ENCODE data around the gene TRABD2A.
A peak's percentile ranks its signal among the peaks of the same experiment; 100 is the strongest.

TRABD2A gene

DNA sequence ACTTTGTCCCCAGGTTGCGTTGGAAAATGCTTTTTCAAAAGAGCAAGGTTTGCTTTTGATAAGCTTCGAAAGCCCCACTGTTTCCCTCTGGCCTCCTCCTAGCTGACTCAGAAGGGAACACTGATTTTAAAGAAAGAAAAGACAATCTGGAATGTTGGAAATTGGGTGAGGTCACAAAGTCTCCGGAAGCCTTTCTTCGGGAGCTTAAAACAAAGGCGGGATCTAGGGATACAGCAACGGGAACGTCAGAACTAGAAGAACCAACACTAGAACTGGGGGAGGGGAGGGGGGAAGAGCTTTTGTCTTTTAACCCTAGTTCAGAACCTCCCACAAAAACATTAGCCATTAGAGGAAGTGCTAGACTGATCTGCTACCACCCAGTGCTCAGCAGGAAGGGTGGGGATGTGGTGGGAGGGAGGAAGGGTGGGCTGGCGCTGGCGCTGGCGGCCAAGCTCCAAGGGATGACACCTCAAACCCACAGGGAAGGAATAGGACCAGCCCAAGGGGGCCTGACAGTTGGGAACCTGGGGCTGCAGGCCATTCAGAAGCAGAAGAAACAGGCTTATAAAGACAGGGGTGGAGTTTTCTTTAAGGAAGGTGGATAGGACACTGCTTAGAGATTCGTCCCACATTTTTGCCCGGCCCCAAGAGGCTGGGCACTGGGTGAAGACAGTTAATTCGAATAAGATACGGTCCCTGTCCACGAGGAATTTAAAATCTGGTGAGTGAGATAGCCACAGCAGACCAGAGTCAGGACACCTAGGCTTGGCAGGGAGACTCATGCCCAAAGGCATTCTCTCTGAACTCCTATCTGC is 26.2 kb upstream of the TRABD2A start:
- H3K4me3 ChIP-seq (ENCODE audit: low read depth, low read length), result peak overlapping the region; percentile 94
- DNase-seq (ENCODE audit: low read depth), result peak; percentile 83
- TF ChIP-seq, protein P1, sequence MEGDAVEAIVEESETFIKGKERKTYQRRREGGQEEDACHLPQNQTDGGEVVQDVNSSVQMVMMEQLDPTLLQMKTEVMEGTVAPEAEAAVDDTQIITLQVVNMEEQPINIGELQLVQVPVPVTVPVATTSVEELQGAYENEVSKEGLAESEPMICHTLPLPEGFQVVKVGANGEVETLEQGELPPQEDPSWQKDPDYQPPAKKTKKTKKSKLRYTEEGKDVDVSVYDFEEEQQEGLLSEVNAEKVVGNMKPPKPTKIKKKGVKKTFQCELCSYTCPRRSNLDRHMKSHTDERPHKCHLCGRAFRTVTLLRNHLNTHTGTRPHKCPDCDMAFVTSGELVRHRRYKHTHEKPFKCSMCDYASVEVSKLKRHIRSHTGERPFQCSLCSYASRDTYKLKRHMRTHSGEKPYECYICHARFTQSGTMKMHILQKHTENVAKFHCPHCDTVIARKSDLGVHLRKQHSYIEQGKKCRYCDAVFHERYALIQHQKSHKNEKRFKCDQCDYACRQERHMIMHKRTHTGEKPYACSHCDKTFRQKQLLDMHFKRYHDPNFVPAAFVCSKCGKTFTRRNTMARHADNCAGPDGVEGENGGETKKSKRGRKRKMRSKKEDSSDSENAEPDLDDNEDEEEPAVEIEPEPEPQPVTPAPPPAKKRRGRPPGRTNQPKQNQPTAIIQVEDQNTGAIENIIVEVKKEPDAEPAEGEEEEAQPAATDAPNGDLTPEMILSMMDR (conservative IDR thresholded peaks at IDR 0.05; ENCODE audit: low read depth, low read length), result no peak

DNA sequence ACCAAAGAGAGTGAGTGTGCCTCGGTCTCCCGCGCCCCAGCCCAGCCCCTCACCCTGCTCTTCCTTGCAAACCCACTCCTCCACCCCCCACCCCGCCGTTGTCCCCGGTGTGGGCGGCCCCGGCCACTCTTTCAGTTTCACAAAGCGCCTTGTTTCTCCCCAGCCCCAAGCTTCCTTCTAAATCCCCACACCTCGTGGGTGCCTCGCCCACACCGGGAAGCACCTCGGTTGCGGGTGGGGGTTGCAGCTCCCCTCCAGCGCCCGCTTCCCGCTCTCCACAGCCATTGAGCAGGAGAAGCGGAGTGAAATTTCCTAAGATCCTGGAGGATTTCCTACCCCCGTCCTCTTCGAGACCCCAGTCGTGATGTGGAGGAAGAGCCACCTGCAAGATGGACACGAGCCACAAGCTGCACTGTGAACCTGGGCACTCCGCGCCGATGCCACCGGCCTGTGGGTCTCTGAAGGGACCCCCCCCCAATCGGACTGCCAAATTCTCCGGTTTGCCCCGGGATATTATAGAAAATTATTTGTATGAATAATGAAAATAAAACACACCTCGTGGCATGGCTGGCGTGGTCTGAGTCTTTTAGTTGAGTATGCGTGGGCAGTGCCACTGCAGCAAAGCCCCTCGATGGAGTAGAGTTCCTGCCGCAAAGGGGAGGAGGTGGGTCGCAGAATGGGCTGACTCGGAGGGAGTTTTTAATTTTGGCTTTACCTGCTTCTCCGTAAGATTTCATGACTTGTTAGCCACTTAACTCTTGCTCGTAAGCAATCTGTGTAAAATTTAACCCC is 25.4 kb upstream of the TRABD2A start:
- TF ChIP-seq, protein P1 (conservative IDR thresholded peaks at IDR 0.05; ENCODE audit: low read depth, low read length), result no peak
- H3K4me3 ChIP-seq (ENCODE audit: low read depth, low read length), result peak overlapping the region; percentile 94

DNA sequence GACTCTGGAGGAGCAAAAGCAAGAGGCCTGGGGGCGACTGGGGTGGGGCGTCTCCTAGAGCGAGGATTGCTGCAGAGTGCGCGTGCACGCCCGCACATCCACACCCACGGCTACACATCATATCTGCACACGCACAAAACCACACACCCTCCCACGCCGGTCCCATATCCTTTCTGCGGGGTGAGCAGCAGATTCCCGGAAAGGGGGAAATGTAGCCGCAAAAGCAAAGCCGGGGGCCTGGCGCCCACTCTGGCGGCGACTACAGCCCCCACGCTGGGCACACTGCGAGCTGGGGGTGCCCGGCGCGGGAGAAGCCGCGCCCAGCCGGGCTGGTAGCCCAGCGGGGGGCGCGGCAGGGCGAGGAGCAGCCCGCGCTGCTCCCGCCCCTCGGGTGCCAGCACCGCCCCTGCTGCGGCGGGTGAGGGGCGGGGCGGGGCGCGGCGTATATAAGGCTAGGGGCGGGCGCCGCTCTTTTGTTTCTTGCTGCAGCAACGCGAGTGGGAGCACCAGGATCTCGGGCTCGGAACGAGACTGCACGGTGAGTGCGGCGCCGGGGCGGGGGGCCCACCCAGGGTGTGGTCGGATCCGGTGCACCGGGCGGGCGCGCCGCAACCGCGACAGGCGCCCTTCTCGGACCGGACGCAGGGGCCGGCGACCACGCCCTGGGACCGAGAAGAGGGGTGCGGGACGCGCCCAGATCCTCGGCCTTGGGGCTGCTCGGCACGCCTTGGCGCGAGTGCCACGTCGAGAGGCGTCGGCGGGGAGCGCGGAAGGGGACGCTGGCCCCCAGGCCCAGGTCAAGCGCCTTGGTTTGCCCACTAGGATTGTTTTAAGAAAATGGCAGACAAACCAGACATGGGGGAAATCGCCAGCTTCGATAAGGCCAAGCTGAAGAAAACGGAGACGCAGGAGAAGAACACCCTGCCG is 24.6 kb upstream of the TRABD2A start, which contains the start of gene TMSB10:
TMSB10 (plus strand) TSS at position 476 of the 927 bp plus-strand sequence.
- H3K4me3 ChIP-seq (ENCODE audit: low read depth, low read length), result peak within 1 kb of the TSS; percentile 94
- TF ChIP-seq, protein P1 (conservative IDR thresholded peaks at IDR 0.05; ENCODE audit: low read depth, low read length), result no peak
- peak; percentile 87 for DNase-seq (ENCODE audit: low read depth)

More for the DNA sequence above, 25.4 kb upstream of the TRABD2A start:
- no peak for DNase-seq (ENCODE audit: low read depth)

DNA sequence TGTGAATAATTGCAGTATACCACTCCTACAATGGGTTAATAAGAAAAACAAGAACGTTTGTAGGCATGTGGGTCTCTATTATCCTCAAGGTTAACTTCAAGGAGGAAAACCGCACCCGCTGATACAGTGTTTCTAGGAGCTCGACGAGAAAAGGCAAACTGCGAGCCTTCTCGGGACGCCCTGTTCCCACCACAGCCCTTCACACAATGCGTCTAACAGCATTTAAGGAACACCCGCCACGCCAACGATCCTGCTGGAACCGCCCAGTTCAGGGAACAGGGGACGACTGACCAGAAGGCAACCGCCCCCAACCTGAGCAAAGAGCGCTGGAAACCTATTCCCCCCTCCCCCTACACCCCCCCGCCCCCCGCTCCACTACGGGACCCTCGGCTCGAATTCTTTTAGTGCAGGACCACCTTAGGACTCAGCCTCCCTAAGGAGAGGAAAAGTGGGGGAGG is 23.9 kb upstream of the TRABD2A start:
- H3K4me3 ChIP-seq (ENCODE audit: low read depth, low read length), result peak overlapping the region; percentile 94
- TF ChIP-seq, protein P1 (conservative IDR thresholded peaks at IDR 0.05; ENCODE audit: low read depth, low read length), result no peak
- DNase-seq (ENCODE audit: low read depth), result peak; percentile 80

DNA sequence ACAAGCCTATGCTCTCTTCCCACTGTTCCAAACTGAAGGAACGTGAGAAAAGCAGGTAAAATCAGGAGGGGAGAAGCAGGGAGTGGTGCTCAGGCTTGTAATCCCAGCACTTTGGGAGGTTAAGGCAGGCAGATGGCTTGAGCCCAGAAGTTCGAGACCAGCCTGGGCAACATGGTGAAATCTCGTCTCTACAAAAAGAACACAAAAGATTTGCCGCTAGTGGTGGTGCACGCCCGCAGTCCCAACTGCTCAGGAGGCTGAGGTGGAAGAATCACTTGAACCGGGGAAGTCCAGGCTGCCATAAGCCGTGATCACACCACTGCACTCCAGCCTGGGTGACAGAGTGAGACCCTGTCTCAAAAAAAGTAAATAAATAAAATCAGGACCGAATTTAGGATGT is 23.3 kb upstream of the TRABD2A start:
- TF ChIP-seq, protein P1 (conservative IDR thresholded peaks at IDR 0.05; ENCODE audit: low read depth, low read length), result no peak
- no peak for DNase-seq (ENCODE audit: low read depth)
- H3K4me3 ChIP-seq (ENCODE audit: low read depth, low read length), result no peak overlapping the region

DNA sequence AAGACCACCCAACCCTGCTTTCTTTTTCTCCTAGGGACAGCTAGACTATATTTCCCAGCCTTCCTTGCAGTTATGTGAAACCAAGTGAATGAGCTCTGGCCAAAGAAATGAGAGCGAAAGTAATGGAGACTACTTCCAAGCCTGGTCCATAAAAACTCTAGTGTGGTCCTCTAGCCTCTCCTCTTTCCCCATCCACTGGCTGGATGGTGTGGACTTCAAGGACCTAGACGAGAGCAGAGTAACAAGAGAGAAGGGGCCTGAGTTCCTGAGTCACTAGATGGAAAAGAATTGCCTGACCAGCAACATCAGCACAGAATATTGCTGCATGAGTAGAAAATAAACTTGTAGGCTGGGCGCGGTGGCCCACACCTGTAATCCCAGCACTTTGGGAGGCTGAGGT is 21.6 kb upstream of the TRABD2A start:
- no peak for DNase-seq (ENCODE audit: low read depth)
- TF ChIP-seq, protein P1 (conservative IDR thresholded peaks at IDR 0.05; ENCODE audit: low read depth, low read length), result no peak
- H3K4me3 ChIP-seq (ENCODE audit: low read depth, low read length), result no peak overlapping the region

All from choroid plexus epithelial cell (primary cell).